ENCODE data around the gene PEAK1.

DNA sequence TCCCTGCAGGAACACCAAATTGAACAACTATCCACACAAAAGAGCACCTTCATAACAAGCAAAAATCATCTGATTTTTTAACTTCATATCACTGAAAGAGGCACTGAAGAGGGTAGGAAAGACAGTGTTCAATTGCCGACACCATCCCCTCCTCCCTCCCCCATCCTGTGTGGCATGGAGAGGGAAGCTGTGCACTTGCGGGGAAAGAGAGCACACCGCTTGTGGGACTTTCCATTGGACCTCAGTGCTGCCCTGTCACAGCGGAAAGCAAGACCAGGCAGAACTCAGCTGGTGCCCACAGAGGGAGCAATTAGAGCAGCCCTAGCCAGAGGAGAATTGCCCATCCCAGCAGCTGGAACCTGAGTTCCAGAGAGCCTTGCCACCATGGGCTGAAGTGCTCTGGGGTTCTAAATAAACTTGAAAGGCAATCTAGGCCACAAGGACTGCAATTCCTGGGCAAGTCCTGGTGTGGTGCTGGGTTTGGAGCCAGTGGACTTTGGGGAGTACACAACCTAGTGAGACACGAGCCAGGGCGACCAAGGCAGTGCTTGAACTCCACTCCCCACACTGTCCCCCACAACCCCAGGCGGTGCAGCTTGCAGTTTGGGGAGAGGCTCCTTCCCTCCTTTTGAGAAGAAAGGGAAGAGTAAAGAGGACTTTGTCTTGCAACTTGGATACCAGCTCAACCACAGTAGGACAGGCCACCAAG lies 27.0 kb downstream of the PEAK1 start:
- TF ChIP-seq, protein P1, sequence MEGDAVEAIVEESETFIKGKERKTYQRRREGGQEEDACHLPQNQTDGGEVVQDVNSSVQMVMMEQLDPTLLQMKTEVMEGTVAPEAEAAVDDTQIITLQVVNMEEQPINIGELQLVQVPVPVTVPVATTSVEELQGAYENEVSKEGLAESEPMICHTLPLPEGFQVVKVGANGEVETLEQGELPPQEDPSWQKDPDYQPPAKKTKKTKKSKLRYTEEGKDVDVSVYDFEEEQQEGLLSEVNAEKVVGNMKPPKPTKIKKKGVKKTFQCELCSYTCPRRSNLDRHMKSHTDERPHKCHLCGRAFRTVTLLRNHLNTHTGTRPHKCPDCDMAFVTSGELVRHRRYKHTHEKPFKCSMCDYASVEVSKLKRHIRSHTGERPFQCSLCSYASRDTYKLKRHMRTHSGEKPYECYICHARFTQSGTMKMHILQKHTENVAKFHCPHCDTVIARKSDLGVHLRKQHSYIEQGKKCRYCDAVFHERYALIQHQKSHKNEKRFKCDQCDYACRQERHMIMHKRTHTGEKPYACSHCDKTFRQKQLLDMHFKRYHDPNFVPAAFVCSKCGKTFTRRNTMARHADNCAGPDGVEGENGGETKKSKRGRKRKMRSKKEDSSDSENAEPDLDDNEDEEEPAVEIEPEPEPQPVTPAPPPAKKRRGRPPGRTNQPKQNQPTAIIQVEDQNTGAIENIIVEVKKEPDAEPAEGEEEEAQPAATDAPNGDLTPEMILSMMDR (IDR thresholded peaks at IDR 0.05), result no peak
- TF ChIP-seq POLR2A (IDR thresholded peaks at IDR 0.05) (no peak), POLR2AphosphoS5 (IDR thresholded peaks at IDR 0.05) (no peak)

All from suprapubic skin (tissue), 4 donors.